ENCODE results near the gene MBLAC1. TPM values are rescaled to one million over a fixed set of nuclear protein-coding genes. Genes with fewer than 3 reads are reported as not detected.

MBLAC1 gene
- total and polyA plus RNA-seq, 2 donors from 2014 or later: 2.4 to 3.7 TPM

GRCh38 chr7:100120733-100121036, 6.1 kb upstream of the MBLAC1 start:
- H3K9ac ChIP-seq (ENCODE audit: low read length in 3 of 3): peak overlapping the region in 1 of 3 donors; percentile 34
- FAIRE-seq: no peak

DNA sequence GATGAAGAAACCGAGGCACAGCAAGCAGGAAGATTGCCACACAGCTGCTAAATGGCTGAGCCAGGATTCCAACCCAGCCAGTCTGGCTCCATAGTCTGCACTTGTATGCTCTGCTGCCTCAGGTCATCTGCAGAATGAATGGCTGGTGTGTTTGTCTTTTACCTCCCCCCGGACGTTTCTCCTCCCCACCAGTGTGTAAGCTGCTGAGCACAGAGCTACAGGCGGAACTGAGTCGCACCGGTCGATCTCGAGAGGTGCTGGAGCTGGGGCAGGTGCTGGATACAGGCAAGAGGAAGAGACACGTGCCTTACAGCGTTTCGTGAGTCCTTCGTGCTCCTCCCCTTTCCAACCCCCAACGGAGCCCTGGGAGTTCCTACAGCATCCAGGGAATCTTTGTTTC, 4.7 kb upstream of the MBLAC1 start:
- intact Hi-C loops (cut with DNase I): no loop called here
- no peaks in the 10 kb centered on the region for H3K27me3 ChIP-seq (ENCODE audit: control insufficient read depth, insufficient read depth, low read length)
- H3K9ac ChIP-seq (ENCODE audit: low read length in 3 of 3): no peak overlapping the region
- no peaks in the 10 kb centered on the region for H3K9me3 ChIP-seq (ENCODE audit: control insufficient read depth in 2 of 3, insufficient read depth in 1 of 3, low read length in 3 of 3)
- DNase-seq (peak in 1 of 5 donors; percentile 47), FAIRE-seq (no peak)
- peaks cover 0 to 16% (median 16%) of the 10 kb centered on the region in 3 donors for H3K4me1 ChIP-seq (ENCODE audit: control insufficient read depth in 2 of 3, insufficient read depth in 2 of 3, low read depth in 1 of 3, low read length in 3 of 3)
- no peak overlapping the region for H3K27ac ChIP-seq (ENCODE audit: low read depth in 2 of 2, low read length in 2 of 2)
- no peak for TF ChIP-seq CTCF (IDR thresholded peaks at IDR 0.05; ENCODE audit: borderline replicate concordance, extremely low read depth, insufficient read depth)
- no peak overlapping the region for H3K4me3 ChIP-seq (ENCODE audit: low read length in 3 of 3)
- no peaks in the 10 kb centered on the region for H3K36me3 ChIP-seq (ENCODE audit: control insufficient read depth in 2 of 3, insufficient read depth in 3 of 3, low read length in 3 of 3)

More at GRCh38 chr7:100120733-100121036, 6.1 kb upstream of the MBLAC1 start:
- peaks cover 0 to 16% (median 16%) of the 10 kb centered on the region in 3 donors for H3K4me1 ChIP-seq (ENCODE audit: control insufficient read depth in 2 of 3, insufficient read depth in 2 of 3, low read depth in 1 of 3, low read length in 3 of 3)
- no peaks in the 10 kb centered on the region for H3K27me3 ChIP-seq (ENCODE audit: control insufficient read depth, insufficient read depth, low read length)
- intact Hi-C loops (cut with DNase I): no loop called here
- peak in 1 of 5 donors; percentile 43 for DNase-seq
- TF ChIP-seq CTCF (IDR thresholded peaks at IDR 0.05; ENCODE audit: borderline replicate concordance, extremely low read depth, insufficient read depth): no peak
- H3K36me3 ChIP-seq (ENCODE audit: control insufficient read depth in 2 of 3, insufficient read depth in 3 of 3, low read length in 3 of 3): no peaks in the 10 kb centered on the region
- peak overlapping the region in 2 of 3 donors; percentile 26 to 72 for H3K4me3 ChIP-seq (ENCODE audit: low read length in 3 of 3)
- no peaks in the 10 kb centered on the region for H3K9me3 ChIP-seq (ENCODE audit: control insufficient read depth in 2 of 3, insufficient read depth in 1 of 3, low read length in 3 of 3)
- H3K27ac ChIP-seq (ENCODE audit: low read depth in 2 of 2, low read length in 2 of 2): no peak overlapping the region

- DNase-seq (no peak), FAIRE-seq (no peak)
- no peaks in the 10 kb centered on the region for H3K36me3 ChIP-seq (ENCODE audit: control insufficient read depth in 2 of 3, insufficient read depth in 3 of 3, low read length in 3 of 3)
- no peak overlapping the region for H3K4me3 ChIP-seq (ENCODE audit: low read length in 3 of 3)
- H3K27me3 ChIP-seq (ENCODE audit: control insufficient read depth, insufficient read depth, low read length): no peaks in the 10 kb centered on the region
- intact Hi-C loops (cut with DNase I): no loop called here
- no peak overlapping the region for H3K9ac ChIP-seq (ENCODE audit: low read length in 3 of 3)
- H3K27ac ChIP-seq (ENCODE audit: low read depth in 2 of 2, low read length in 2 of 2): no peak overlapping the region
- H3K4me1 ChIP-seq (ENCODE audit: control insufficient read depth in 2 of 3, insufficient read depth in 2 of 3, low read depth in 1 of 3, low read length in 3 of 3): peaks cover 0 to 16% (median 16%) of the 10 kb centered on the region in 3 donors
- H3K9me3 ChIP-seq (ENCODE audit: control insufficient read depth in 2 of 3, insufficient read depth in 1 of 3, low read length in 3 of 3): no peaks in the 10 kb centered on the region
- no peak for TF ChIP-seq CTCF (IDR thresholded peaks at IDR 0.05; ENCODE audit: borderline replicate concordance, extremely low read depth, insufficient read depth)
Measured at GRCh38 chr7:100122568-100122967, 4.2 kb upstream of the MBLAC1 start.
